HG02678 (cell line): Measurements from ENCODE around the gene NUDT1.

ENCODE experiments used
- ATAC-seq: cut with Tn5 transposase; IDR thresholded peaks from one replicate; pipeline ENCODE4 v1.9.1; 2021; ENCODE audit warnings: mild to moderate bottlenecking, moderate library complexity; ENCODE audit not compliant: unreplicated experiment

The NUDT1 gene

DNA sequence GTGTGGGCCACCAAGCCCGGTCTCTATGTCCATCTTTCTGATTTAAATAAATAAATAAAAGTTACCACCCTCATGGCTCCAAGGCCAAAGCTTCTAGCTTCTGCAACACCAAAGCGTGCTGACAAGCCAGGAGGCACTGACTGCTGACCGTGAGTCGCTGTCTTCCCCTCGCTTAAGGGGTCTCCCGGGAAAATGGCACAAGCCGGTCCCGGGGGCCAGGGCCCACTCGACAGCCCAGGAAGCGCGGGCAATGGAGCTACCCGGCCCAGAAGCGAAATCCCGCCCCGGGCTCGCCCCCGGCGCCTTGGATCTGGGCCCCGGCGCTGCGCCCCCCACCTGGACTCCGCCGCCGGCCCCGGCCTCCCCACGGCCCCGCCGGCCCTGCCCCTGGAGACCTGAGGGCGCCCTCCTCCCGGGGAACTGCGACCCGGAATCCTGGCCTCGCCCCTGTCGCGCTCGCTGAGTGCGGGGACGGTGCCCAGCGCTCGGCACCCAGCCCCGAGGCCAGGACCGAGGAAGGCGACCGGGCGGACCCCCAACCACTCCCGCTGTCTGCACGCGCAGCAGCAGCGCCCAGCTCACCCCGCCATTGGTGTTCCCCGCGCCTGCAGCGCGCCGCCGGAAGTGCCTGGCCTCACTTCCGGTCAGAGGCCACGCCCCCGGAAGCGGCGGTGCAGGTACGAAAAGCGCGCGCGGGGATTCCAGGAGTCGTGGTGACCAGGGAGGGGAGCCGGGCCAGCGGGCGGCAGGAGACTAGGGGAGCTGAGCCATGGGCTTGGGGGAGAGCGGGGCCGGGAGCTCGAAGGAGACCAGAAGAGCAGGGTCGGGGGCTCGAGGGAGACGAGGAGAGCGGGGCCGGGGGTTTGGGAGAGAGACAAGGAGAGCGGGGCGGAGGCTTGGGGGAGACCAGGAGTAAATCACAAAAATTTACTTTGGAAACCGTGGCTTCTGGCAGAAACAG is at the start of gene NUDT1, which contains the start of gene MRM2:
TSS of gene NUDT1 (plus strand) at position 647 of the 961 bp plus-strand sequence. CDS start 2,349 bp downstream, outside the sequence.
TSS of gene MRM2 (minus strand) at position 626 of the 961 bp plus-strand sequence. CDS start at position 590, 36 bp downstream.
- ATAC-seq, result peak; percentile 77

DNA sequence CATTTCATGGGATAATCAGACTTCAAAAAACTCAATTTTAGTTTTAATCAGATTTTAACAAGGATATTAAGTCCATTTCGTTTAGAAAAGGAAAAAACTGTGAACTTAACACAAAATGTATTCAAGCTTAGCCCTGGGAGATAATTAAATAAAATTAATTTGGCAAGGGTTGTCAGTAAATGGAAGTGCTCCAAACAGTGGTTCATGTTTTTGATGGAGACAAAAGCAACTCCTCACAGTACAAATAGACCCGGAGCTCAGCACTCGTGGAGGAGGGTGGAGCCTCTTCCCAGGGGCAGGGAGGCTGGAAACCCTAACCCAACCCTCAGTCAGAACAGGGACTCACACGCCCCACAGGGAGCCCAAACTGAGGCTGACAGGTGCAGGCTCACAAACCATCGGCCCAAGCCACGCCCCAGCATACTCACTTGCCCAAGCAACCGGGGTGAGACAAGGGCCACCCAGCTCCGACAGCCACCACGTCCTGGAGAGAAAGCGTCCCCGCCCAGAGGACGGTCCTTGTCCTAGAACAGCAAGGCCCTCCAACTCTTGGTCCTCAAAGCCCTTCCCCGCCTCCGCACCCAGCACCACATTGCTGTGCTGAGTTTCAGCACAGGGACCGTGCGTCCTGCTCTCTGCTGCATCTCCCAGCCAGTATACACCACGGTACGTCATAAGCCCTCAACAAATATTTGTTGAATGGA is 49.0 kb upstream of the NUDT1 start:
- ATAC-seq, result no peak

DNA sequence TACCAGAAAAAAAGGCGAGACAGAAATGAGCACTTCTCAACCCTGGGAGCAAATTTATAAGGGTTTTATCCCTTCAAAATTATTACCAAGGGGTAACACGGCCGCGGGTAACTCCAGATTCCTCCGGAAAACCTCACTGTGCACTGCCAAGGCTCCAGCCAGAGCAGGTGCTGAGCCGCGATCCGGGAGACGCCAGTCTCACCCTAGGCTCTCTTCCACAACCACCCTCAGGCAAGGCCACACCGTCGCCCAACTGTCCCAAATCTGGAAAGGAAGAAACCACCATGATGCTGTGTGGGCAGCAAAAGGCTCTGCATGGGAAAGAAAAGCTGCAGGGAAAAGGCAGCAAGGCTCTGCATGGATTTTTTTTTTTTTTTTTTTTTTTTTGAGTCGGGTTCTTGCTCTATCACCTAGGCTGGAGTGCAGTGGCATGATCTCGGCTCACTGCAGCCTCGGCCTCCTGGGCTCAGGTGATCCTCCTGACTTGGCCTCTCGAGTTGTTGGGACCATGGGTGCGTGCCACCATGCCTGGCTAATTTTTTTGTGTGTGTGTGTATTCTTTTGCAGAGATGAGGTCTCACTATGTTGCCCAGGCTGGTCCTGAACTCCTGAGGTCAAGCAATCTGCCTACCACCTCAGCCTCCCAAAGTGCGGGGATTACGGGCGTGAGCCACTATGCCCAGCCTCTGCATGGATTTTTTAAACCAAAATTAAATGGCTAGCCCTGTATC is 48.3 kb upstream of the NUDT1 start:
- ATAC-seq, result no peak

DNA sequence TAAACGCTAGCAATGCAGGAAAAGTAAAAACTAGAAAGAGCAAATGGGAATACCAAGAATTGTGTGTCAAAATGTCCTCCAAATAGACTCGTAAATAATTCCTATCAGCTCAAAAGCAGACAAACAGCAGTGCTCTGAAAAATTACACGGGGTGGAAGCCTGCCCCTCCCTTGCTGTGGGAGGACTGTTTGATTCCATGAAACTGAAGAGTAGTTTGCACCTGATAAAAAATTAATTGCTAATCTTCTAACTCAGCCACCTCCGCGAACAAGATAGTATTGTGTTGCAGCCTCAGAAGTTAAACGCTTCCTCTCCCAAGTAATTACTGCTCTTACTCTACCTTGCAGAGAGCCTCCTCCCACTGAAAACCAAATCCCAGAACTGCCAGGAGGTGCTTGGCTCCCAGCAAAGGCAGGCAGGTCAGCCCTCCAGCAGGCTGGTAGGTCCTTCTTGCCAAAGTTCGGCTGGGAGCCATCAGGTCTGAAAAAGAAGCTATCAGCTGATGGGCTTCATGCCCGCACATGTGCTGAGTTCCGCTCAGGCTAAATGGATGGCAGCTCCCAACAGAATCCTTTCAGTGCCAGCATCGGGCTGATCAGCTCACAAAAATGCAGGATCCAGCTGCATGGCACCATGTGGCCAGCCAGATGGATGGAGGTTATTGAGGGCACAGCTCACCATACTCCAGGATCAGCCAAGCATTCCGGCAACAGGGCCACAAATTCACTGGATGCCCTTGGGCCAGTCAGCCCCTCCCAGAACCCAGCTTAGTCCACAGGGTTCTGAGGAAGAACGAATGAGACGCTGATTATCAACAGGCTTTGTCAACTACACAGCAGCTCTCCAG is 46.4 kb upstream of the NUDT1 start:
- no peak for ATAC-seq

DNA sequence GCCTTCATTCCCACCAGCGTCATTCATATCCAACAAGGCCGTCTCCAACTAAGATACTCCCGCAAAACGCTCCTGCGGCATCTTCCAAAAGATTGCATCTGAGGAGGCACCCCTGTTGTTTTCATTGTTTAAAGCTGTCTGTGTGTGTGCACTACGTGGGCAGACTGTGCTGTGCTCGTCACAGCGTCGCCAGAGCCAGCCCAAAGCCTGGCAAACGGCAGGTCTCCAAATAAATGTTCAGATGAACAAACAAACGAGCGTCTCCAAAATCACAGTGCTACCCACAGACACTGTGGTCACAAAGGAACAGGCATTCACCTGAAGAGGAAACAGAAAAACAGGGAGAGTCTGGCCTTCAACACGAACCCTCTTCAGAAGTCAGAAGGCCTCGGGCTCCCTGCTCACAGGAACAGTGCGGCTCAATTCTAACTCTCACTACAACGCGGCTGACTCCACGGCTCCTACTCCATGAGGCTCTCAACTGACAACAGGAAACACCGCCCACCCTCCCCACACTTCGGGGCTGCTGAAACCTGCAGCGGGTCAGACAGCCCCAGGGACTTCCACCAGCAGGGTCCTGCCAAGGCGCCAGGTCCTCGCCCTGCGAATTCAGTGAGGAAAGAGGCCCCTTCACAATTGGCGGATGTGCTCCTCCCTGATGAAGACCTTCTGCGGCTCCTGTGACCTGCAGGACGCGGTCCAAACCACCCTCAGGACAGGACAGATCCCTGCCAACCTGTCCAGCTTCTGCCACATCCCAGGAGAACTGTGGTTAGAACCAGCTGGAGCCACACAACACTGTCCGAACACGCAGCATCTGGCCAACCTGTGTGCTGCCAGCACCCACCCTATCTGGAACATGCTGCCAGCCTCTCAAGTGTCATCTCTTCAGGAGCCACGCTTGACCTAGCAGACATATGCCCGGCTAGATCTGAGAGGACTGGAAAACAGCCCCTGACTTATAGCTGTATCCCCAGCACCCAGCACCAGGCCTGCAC is 45.3 kb upstream of the NUDT1 start:
- ATAC-seq, result no peak

DNA sequence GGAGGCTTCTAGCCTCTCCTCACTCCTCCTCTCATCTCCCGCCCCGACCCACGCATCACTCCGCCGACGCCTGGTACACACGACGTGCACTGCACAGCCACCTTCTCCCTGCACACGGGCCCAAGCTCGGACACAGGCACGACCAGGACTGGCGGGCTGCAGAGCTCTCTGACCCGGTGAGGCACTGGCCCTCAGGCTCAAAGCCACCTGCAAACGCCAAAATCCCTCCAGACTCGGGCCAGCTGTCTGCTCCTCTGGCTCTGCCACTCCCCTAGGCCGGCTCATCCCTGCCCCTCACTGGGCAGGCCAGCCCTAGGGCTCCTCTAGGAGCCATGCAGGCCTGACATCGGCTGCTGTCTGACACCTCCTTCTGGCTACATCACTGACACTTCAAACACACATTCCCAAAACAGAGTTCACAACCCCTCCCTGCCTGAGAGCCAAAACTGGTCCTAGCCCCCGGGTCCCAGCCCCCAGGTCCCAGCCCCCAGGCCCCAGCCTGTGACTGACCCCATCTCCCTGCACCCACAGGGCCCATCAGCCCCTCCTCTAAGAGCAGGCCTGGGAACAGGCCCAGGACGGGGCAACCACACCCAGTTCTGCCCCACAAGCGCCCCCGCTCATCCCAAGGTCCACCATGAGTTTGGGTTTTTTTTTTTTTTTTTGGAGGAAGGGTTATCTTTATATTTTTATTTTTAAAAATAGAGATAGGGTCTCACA is 44.4 kb upstream of the NUDT1 start:
- ATAC-seq, result no peak

DNA sequence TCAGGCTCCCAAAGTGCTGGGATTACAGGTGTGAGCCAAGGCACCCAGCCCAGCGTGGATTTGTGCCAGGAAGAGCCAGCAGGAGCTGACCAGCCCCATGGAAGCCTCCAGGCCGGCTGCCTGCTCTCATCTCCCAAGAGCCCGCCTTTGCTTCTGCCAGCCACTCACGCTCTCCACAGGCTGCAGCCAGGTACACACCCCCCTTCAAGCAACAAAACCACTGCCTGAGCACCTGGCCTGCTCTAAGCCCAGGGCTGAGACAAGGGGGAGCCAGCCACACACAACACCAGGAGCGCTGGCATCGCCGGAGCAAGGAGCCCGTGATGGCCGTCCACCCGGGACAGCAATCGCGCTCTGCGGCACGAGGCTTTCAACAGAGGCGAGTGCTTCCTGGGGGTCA is 43.8 kb upstream of the NUDT1 start:
- ATAC-seq, result no peak

DNA sequence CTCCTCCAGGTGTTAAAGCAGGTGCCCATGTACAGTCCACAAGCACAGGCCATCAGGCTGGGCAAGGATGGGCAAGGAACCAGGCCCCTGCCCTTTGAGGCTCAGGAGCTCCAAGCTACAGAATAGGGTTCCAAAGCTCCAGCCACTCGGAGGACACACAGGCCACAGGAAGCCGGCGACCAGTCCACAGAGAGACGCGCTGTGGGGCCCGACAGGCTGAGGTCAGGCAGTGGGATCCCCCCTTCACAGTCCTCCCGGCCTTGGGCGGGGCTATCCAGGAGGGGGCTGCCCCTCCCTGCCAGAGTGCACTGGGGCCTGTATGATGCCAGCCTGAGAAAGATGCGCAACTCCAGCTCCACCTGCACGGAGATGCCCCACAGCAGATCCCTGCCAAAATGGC is 43.3 kb upstream of the NUDT1 start:
- ATAC-seq, result no peak

DNA sequence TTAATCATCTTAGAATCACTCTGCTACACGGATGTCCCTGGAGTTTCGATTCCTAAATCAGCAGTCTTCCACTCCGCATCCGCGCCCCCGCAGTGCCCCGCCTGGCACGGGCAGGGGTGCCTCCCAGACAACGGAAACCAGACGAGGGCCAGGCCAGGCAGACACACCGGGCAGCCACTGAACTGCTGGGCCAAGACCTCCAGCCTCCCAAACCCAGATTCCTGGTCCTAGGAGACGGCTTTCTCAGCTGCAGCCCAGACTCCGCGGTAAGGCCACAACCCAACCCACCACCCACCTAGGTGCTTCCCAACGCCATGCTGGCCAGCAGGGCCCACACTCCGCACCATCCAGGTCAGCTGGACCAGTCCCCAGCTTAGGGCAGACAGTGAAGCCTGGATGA is 42.5 kb upstream of the NUDT1 start:
- ATAC-seq, result no peak

DNA sequence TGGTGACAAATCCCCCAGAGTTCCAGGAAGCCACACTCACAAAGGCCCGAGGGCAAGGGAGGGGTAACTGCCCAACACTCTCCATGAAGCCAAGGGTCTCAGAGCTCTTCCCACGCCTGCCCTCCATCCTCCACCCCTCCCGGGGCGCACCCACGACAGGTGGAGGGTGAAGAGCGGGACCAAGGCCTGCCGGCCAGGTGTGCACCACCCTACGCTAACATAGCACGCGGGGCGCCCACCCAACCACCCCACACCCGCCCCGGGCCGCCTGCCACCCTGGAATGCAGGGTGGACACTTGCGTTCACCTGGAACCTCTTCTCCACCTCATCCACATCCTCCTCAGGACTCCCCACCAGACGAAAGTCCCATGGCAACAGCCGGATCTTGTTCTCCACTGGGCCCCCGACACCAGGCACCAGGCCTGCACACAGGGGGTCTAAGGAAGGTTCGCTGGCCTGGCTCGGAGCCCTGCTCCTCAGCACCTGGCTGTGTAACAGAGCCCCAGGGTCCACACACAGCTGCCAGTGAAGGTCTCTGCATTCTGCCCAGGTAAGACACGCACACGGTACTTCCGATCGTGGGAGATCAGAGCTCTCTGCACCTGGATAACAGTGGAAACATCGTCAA is 42.0 kb upstream of the NUDT1 start:
- no peak for ATAC-seq

DNA sequence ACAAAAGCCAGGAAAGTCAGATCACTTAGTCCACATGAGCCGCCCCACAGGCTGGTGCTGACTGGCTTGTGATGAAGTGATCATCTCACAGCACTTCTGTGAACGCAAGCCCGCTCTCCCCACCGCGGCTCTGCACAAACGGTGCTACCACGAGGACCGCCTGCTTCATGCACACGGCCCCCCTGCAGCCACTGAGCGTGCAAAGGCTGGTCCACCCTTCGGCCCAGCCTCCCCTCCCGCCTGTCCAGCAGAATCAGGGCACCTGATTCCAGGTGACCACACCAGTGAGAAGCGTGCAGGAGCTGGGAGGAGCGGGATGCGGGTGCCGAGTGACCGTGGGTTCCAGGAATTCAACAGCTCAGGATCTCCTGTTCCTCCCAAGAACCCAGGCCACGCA is 41.4 kb upstream of the NUDT1 start:
- ATAC-seq, result no peak

DNA sequence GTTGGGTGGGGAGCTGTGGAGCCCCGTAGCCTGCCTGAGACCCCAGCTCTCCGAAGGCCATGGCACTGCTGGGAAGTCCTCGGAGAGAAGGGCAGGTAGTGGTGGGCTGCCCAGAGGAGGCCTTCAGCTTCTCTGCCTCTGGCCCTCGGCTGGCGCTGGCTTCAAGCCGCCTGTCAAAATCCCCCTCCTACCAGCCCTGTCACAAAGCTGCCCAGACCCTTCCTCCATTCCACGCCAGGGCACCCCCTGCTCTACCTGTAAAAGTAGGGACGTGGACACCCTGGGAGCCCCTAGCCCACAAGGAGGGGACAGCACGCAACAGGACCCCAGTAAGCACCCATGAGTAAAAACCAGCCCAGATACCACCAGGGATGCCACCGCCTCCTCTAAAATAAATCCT is 40.9 kb upstream of the NUDT1 start:
- no peak for ATAC-seq

DNA sequence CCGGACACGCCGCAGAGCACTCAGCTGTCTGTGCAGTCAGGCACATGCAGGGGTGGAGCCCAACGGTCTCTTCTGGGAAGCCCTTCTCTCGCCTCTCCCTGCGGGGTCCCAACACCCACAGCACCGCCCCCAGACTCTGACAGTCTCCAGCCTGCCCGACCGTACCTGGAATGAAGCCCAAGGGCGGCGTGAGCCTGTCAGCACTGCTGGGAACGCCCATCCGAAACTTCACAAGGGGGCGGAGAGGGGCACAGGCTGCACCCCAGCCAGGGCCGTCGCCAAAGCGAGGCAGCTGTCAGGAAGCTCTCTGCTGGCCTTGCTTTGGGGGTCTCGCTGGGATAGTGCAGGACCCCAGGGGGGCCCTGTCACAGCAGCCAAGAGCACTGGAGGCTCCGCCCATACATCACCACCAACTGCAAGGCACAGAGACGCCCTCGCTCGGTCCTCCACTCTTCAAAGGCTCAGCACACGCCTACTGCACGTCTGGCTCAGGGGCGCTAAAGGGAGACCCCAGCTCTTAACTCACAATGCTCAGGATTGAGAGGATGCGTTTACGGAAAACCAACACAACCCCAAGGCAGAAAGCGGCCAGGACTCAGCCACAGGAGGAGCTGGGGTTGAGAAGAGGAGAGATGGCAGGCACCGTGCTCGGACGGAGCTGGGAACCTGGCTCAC is 40.2 kb upstream of the NUDT1 start:
- ATAC-seq, result no peak

DNA sequence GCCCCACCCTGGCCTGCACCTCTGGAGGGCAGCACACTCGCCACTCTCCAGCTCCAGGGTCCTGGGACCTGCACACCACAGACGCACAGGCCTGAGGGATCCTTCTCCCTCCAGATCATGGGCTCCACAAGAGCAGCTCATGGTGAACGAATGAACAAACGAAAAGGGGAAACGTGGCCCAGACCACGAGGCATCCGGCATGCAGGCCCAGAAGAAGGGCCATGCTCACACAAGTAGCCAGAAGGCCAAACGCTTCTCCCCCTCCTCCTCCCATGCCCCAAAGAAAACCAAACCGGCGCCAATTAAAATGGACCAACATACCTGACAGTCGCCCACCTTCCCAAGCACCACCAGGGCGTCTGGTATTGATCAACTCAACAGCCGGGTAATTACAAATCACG is 39.7 kb upstream of the NUDT1 start:
- ATAC-seq, result no peak

DNA sequence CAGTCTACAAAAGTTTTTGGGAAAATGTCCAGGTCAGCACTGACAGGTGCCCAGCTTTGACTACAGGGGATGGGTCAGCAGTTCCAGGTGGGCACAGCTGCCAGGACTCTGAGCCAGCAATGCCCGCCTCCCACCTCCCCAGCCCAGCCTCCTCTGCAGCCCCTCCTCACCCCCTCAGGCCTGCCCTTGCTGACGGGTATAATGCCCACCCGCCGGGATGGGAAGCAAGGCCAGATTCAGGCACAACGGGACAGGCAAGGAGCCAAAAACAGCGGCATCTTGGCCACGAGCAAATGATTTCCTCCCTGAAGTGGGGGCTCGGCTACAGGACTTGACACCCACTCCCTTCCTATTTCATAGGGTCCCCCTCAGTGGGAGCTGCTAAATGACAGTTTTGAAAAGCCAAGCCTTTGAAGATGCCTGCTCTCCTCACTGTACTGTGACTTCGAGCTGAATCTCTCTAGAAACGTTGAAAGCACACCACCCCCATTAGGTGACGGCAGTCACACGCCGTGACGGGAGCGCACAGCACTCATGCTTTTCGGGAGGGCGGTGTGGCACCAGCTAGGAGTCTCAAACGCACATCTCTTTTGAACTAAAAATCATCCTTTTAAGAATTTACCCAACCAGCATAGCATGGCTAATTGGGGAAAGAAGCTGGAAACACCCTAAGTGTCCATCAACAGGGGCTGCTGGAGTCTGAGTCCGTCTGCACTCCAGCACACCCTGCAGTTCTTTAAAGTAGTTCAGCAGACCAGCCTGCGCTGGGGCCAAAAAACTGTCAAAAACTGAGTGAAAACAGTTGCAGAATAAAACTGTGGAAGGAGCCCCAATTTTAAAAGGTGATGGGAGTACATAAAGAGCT is 38.9 kb upstream of the NUDT1 start:
- no peak for ATAC-seq

DNA sequence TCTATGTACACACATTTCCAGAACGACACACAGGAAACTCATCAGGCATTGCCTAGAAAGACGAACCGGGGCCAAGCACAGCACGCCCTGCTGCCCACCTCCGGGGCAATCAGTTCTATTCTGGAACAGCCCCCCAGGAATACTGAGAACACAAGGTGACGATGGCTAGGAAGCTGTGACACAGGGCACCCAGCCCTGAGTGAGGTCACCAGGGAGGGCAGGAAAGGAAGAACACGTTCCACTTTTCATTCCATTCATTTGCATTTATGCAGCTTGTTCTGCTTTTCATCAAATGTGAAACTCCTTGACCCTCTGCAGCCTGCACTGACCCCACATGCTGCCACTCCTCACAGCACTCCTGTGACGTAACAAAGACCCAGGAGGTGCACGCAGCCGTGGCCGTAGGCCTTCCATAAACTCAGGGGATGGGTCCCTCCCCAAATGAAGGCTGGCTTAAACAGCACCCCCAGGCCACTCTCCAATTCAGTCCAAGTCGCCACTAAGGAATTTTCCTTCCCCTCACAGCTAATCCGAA is 38.2 kb upstream of the NUDT1 start:
- no peak for ATAC-seq
